Suprapubic skin (tissue), 4 donors: ENCODE results near the gene WNT6. TPM values are rescaled to one million over a fixed set of nuclear protein-coding genes. Genes with fewer than 3 reads are reported as not detected.

ENCODE experiments used
- DNase-seq, 2 donors: peaks; one replicate each; pipeline ENCODE4 v3.0.0-alpha.2; 2019; ENCODE audit warnings: low spot score in 2 of 2
- H3K27ac ChIP-seq: fragments of 200-600 bp; sonication (generic); one replicate; pipeline ENCODE4 v1.5.1; 2019
- H3K27me3 ChIP-seq: fragments of 200-600 bp; sonication (generic); one replicate; pipeline ENCODE4 v1.5.1; 2019
- H3K36me3 ChIP-seq: fragments of 200-600 bp; sonication (generic); one replicate; pipeline ENCODE4 v1.5.1; 2019
- H3K4me1 ChIP-seq: fragments of 200-600 bp; sonication (generic); one replicate; pipeline ENCODE4 v1.5.1; 2019
- H3K4me3 ChIP-seq: fragments of 200-600 bp; sonication (generic); one replicate; pipeline ENCODE4 v1.5.1; 2019; ENCODE audit warnings: mild to moderate bottlenecking
- H3K9me3 ChIP-seq: fragments of 200-600 bp; sonication (generic); one replicate; pipeline ENCODE4 v1.5.1; 2019
- EP300 ChIP-seq: sonication (generic); formaldehyde crosslinking; IDR thresholded peaks from one replicate; pipeline ENCODE4 v1.6.1; 2017; ENCODE audit warnings: antibody characterized with exemption
- POLR2A ChIP-seq, 2 donors: fragments of 450-650 bp; IDR thresholded peaks; one replicate each; pipeline ENCODE4 v1.6.1; 2017; ENCODE audit warnings: antibody characterized with exemption in 2 of 2, mild to moderate bottlenecking in 2 of 2, moderate library complexity in 2 of 2
- POLR2AphosphoS5 ChIP-seq, 3 donors: sonication (generic); formaldehyde crosslinking; IDR thresholded peaks; one replicate each; pipeline ENCODE4 v1.6.1; 2017; ENCODE audit warnings: antibody characterized with exemption in 3 of 3
- WGBS: methylation state at CpG from one replicate; pipeline ENCODE4 v1.1.5; 2018; 5-methylcytosine and 5-hydroxymethylcytosine counted together
- total RNA-seq, 4 donors: library from RNA; depleted of rRNA; stranded (reverse); fragments of >200 nt; gene quantifications; one replicate each; pipeline ENCODE4 v1.1.0, GENCODE V29; 2016
- TF ChIP-seq, protein P1 (sequence below), 2 donors: fragments of 200-600 bp in 1 of 2; fragments of 450-650 bp in 1 of 2; sonication (generic) in 1 of 2; IDR thresholded peaks; one replicate each; pipeline ENCODE4 v1.5.1; 2016 to 2019; ENCODE audit warnings: antibody characterized with exemption in 2 of 2, mild to moderate bottlenecking in 1 of 2, moderate library complexity in 1 of 2

The WNT6 gene
- total RNA-seq, 4 donors from 2014 or later, result 1.4 to 3.7 (median 2.3) TPM

DNA sequence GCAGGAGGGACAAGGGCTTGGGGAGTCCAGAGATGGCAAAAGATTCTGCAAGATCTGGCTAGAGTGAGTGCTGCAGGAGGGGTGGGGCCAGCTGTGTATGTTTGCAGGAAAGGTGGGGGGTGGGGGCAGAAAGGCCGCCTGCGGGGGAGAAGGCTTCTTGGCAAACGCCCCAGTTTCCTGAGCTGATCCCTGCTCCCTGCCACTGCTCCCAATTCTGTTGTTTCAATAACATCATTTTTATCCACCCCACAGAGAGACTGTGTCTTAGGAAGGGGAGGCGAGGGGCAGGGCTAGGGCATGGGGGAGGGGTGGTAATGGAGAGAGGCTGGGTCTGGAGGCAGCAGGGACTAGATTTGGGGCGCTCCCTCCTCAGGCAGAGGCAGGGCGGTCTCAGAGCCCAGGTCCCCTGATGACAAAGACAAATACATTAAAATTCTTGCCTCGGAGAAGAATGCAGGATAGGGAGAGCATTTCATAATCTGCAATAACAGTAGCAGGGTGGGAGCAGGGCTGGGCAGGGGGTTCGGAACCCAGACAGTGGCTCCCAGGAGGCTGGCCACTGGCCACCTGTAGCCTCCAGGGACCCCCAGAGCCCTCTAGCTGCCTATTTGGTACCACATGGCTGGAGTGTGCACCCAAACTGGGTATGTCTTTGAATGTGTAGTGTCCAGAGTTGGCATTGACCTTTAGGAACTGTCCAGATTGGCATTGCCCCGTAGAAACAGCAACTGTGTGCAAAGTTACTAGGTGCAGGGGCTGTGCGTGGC, 2.1 kb upstream of the WNT6 start:
- peak; percentile 40 to 62 for DNase-seq
- peaks cover 71% of the 10 kb centered on the region for H3K27me3 ChIP-seq
- no peaks in the 10 kb centered on the region for H3K9me3 ChIP-seq
- no peak overlapping the region for H3K27ac ChIP-seq
- TF ChIP-seq POLR2AphosphoS5 (IDR thresholded peaks at IDR 0.05) (no peak), EP300 (no peak), POLR2A (IDR thresholded peaks at IDR 0.05) (no peak)
- TF ChIP-seq, protein P1, sequence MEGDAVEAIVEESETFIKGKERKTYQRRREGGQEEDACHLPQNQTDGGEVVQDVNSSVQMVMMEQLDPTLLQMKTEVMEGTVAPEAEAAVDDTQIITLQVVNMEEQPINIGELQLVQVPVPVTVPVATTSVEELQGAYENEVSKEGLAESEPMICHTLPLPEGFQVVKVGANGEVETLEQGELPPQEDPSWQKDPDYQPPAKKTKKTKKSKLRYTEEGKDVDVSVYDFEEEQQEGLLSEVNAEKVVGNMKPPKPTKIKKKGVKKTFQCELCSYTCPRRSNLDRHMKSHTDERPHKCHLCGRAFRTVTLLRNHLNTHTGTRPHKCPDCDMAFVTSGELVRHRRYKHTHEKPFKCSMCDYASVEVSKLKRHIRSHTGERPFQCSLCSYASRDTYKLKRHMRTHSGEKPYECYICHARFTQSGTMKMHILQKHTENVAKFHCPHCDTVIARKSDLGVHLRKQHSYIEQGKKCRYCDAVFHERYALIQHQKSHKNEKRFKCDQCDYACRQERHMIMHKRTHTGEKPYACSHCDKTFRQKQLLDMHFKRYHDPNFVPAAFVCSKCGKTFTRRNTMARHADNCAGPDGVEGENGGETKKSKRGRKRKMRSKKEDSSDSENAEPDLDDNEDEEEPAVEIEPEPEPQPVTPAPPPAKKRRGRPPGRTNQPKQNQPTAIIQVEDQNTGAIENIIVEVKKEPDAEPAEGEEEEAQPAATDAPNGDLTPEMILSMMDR (IDR thresholded peaks at IDR 0.05), result no peak
- no peak overlapping the region for H3K4me3 ChIP-seq
- 34% methylated on average over 10 of the region's 10 CpGs for WGBS
- no peaks in the 10 kb centered on the region for H3K36me3 ChIP-seq
- H3K4me1 ChIP-seq, result peaks cover 41% of the 10 kb centered on the region

DNA sequence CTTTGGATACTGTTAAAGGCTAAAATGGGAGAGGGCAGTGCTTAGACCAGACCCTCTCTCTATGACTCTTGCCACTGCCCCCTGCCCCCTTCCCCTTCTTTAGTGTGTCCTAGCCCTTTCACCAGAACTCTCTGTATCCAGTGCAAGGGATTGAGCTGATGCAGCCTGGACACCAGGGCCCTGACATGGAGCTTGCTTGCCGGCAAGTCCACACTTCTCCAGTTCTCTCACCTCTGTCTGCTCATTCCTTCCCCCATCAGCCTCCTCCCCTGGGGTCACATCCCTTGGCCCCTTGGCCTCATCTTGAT, 1.5 kb upstream of the WNT6 start:
- Histone ChIP-seq H3K4me3 (no peak overlapping the region), H3K36me3 (no peaks in the 10 kb centered on the region), H3K27me3 (peaks cover 75% of the 10 kb centered on the region), H3K9me3 (no peaks in the 10 kb centered on the region), H3K27ac (no peak overlapping the region), H3K4me1 (peaks cover 35% of the 10 kb centered on the region)
- TF ChIP-seq, protein P1 (IDR thresholded peaks at IDR 0.05), result no peak
- TF ChIP-seq EP300 (no peak), POLR2AphosphoS5 (IDR thresholded peaks at IDR 0.05) (no peak), POLR2A (IDR thresholded peaks at IDR 0.05) (no peak)
- peak; percentile 49 to 56 for DNase-seq
- 26% methylated on average over 1 of the region's 1 CpG for WGBS

DNA sequence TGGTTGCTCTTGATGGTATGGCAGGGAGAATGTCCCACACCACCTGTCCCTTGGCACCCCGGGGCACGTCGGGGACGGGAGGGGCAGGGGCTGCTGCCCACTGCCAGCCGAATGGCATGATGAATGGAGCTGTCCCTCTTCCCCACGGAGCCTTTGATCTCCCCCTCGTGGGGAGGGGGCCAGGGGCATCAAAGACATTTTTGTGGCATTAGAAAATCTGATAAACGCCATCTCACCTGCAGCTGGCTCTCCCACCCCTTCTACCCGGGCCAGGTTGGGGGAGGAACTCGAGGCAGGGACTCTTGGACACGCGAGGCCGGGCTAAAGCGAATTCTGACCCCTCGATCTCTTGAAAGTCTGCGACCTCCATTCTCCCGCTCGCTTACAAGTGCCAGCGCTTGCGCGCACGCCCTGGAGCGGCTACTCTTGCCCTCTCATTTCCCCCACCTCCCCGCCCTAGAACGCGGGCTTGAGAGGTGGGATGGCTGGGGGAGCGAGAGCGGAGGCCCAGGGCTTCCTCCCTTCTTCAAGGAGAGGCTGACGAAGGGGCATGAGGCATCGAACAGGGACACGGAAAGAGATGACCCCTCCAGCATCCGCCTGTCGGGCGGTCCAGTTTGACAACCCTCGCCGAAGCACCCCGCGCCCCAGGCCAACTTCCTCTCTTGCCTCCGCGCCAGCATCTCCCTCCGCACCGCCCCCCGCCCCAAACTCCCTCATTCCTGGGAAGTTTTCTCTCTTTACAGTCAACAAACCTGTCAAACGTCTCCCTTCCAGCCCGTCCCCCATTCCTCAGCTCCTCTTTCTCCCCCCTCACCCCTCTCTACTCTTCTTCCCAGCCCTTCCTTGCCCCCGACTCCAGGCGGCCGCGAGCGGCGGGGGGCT, 692 bp upstream of the WNT6 start:
- Histone ChIP-seq H3K36me3 (no peaks in the 10 kb centered on the region), H3K4me1 (peaks cover 29% of the 10 kb centered on the region), H3K27me3 (peaks cover 78% of the 10 kb centered on the region), H3K4me3 (peak overlapping the region; percentile 52), H3K9me3 (no peaks in the 10 kb centered on the region), H3K27ac (no peak overlapping the region)
- WGBS, result 15% methylated on average over 41 of the region's 51 CpGs
- peak; percentile 57 to 76 for DNase-seq
- TF ChIP-seq POLR2AphosphoS5 (IDR thresholded peaks at IDR 0.05) (no peak), POLR2A (IDR thresholded peaks at IDR 0.05) (no peak), EP300 (no peak)
- TF ChIP-seq, protein P1 (IDR thresholded peaks at IDR 0.05), result no peak

DNA sequence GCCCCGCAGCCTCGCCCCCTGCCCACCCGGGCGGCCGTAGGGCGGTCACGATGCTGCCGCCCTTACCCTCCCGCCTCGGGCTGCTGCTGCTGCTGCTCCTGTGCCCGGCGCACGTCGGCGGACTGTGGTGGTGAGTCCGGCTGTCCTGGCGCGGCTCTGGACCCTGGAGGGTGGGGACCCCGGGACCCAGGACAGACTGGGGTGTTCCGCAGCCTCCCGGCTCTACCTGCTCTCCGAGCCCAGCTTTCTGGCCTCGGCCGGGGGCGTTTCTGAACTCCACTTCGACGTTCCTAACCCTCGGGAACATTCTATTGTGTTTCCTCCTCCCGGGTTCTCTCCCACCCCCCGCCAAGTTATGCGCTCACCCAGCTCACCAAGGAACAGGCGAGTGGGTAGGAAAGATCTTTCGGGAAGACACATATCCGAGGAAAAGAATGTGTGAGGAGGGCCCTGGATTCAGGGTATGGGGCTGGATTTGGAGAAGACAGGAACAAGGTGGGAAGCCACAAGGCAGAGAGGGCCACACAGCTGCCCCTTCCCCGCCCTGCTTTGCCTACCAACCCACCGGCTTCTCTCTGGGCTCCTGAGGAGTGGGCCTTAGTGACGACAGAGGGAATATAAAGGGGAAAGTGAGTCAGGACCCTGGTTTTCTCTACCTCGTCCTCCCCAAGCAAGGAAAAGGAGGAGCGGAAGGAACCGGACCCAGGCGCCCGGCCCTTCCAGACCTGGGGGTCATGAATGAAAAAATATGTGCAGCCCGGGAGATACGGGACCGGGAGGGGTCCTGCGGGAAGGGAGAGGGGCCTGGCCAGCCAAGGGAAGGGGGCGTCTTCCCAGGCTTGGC, 605 bp downstream of the WNT6 start:
- 2% methylated on average over 27 of the region's 47 CpGs for WGBS
- Histone ChIP-seq H3K27ac (peak overlapping the region; percentile 41), H3K27me3 (peaks cover 88% of the 10 kb centered on the region)

More for the DNA sequence above, 605 bp downstream of the WNT6 start:
- peak overlapping the region; percentile 52 for H3K4me3 ChIP-seq
- no peak for TF ChIP-seq POLR2A (IDR thresholded peaks at IDR 0.05)
- TF ChIP-seq, protein P1 (IDR thresholded peaks at IDR 0.05), result no peak
- TF ChIP-seq EP300, result no peak
- TF ChIP-seq POLR2AphosphoS5 (IDR thresholded peaks at IDR 0.05), result no peak
- no peaks in the 10 kb centered on the region for H3K9me3 ChIP-seq
- H3K36me3 ChIP-seq, result no peaks in the 10 kb centered on the region
- peaks cover 33% of the 10 kb centered on the region for H3K4me1 ChIP-seq
- DNase-seq, result peak; percentile 67 to 76
